ENCODE measurements around the gene TMEM38A. TPM values are rescaled to one million over a fixed set of nuclear protein-coding genes. Genes with fewer than 3 reads are reported as not detected.

Gene TMEM38A
- total RNA-seq, 1 donor from 2014 or later, result 0.36 TPM

DNA sequence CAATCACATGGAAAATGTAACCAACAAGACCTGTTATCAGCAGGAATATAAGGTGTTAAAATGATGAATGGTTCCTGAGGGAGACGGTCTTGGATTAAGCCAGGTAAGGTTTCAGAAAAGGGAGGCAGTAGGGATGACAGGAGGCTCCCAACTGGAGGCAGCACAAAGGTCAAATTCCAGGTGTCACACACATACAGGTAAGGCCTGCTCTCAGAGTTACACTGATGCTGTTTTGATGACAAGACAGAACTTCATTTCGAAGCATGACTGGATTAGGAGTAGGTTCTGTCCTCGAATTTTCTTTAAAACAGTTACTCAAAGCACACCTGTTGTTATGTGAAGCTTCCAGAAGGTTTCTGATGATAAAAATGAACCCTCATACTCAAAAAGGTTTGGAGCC is 40.4 kb upstream of the TMEM38A start:
- Histone ChIP-seq H3K4me1 (no peaks in the 10 kb centered on the region), H3K9ac (peak overlapping the region; percentile 52), H3K4me3 (no peak overlapping the region), H2AFZ (replicated peaks) (no peak overlapping the region), H3K27me3 (no peaks in the 10 kb centered on the region), H3K79me2 (ENCODE audit: low read depth) (peaks cover 100% of the 10 kb centered on the region), H4K20me1 (ENCODE audit: low read depth) (peaks cover 89% of the 10 kb centered on the region), H3F3A (ENCODE audit: low read depth) (no peaks in the 10 kb centered on the region), H3K27ac (no peak overlapping the region), H3K9me3 (ENCODE audit: low read depth) (no peaks in the 10 kb centered on the region), H3K4me2 (no peak overlapping the region), H3K36me3 (no peaks in the 10 kb centered on the region)
- DNase-seq (ENCODE audit: low spot score), result no peak
- Mint-ChIP-seq H3K36me3 (peaks cover 1% of the 10 kb centered on the region), H3K27me3 (ENCODE audit: insufficient read depth, low read depth) (no peaks in the 10 kb centered on the region), H3K4me3 (no peak overlapping the region), H3K9me3 (no peaks in the 10 kb centered on the region), H3K27ac (peak overlapping the region; percentile 29), H3K4me1 (peaks cover 9% of the 10 kb centered on the region)
- no peak for TF ChIP-seq EZH2phosphoT487 (IDR thresholded peaks at IDR 0.05)
- no peak for TF ChIP-seq EZH2 (IDR thresholded peaks at IDR 0.05)
- TF ChIP-seq, protein P1, sequence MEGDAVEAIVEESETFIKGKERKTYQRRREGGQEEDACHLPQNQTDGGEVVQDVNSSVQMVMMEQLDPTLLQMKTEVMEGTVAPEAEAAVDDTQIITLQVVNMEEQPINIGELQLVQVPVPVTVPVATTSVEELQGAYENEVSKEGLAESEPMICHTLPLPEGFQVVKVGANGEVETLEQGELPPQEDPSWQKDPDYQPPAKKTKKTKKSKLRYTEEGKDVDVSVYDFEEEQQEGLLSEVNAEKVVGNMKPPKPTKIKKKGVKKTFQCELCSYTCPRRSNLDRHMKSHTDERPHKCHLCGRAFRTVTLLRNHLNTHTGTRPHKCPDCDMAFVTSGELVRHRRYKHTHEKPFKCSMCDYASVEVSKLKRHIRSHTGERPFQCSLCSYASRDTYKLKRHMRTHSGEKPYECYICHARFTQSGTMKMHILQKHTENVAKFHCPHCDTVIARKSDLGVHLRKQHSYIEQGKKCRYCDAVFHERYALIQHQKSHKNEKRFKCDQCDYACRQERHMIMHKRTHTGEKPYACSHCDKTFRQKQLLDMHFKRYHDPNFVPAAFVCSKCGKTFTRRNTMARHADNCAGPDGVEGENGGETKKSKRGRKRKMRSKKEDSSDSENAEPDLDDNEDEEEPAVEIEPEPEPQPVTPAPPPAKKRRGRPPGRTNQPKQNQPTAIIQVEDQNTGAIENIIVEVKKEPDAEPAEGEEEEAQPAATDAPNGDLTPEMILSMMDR (IDR thresholded peaks at IDR 0.05), result no peak

DNA sequence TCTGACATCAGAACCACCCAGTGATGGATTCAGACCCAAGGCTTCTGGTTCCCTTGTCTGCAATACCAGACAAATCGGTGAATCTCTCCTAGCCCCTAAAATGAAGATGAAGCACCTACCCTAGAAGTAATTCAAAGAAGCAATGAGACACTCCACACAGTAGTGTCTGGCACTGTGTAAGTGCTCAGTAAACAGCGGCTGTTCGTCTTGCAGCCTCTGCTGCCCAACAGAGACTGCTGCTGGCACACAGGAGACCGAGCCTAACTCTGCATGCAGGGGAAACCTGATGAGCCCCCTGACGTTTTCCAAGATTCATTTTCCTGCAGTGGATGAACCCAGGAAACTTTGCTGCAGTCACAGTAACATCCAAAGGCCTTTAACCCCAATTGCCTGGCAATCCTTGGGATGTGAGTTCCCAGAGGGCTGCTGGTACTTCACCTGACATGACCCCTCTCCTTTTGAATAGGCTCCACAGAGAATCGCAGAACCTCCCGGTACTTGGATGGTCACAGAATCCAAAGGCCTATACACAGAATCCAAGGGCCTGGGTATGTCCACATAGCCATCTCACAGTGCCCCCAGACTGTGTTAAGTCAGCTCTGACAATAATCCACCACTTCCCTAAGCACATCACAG is 39.7 kb upstream of the TMEM38A start:
- Histone ChIP-seq H3K4me3 (no peak overlapping the region), H3K9ac (no peak overlapping the region), H2AFZ (replicated peaks) (no peak overlapping the region), H3K27ac (no peak overlapping the region), H3K27me3 (no peaks in the 10 kb centered on the region), H3K4me2 (no peak overlapping the region), H3K4me1 (peaks cover 2% of the 10 kb centered on the region), H3K9me3 (ENCODE audit: low read depth) (no peaks in the 10 kb centered on the region), H3F3A (ENCODE audit: low read depth) (no peaks in the 10 kb centered on the region), H4K20me1 (ENCODE audit: low read depth) (peaks cover 89% of the 10 kb centered on the region), H3K36me3 (no peaks in the 10 kb centered on the region), H3K79me2 (ENCODE audit: low read depth) (peaks cover 100% of the 10 kb centered on the region)
- H3K4me3 Mint-ChIP-seq, result no peak overlapping the region
- H3K36me3 Mint-ChIP-seq, result peaks cover 1% of the 10 kb centered on the region
- H3K9me3 Mint-ChIP-seq, result no peaks in the 10 kb centered on the region
- no peak for DNase-seq (ENCODE audit: low spot score)
- TF ChIP-seq EZH2phosphoT487 (IDR thresholded peaks at IDR 0.05) (no peak), EZH2 (IDR thresholded peaks at IDR 0.05) (no peak)
- TF ChIP-seq, protein P1 (IDR thresholded peaks at IDR 0.05), result no peak
- no peaks in the 10 kb centered on the region for H3K27me3 Mint-ChIP-seq (ENCODE audit: insufficient read depth, low read depth)
- H3K27ac Mint-ChIP-seq, result no peak overlapping the region
- H3K4me1 Mint-ChIP-seq, result peaks cover 14% of the 10 kb centered on the region

DNA sequence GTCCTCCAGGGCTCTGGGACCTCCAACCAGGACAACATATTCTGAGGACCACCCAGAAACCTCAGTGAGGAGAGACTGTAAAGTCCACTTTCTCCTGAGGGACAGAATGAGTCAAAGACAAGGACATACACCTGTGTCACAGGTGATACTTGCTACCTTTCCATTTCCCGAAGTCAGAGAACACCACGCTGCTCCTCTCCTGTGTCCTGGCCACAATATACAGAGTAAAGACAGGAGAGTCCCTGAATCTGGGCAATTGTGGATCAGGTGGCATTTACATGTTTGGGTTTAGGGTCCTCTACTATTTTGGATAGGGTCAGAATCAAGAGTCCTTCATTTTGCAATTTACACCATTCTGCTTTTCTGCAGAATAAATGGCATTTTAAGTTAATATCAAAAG is 37.9 kb upstream of the TMEM38A start:
- no peaks in the 10 kb centered on the region for H3K36me3 ChIP-seq
- DNase-seq (ENCODE audit: low spot score), result no peak
- H2AFZ ChIP-seq (replicated peaks), result no peak overlapping the region
- H4K20me1 ChIP-seq (ENCODE audit: low read depth), result peaks cover 86% of the 10 kb centered on the region
- H3K9ac ChIP-seq, result no peak overlapping the region
- no peaks in the 10 kb centered on the region for H3K27me3 ChIP-seq
- Mint-ChIP-seq H3K4me3 (no peak overlapping the region), H3K36me3 (peaks cover 1% of the 10 kb centered on the region), H3K9me3 (no peaks in the 10 kb centered on the region), H3K27me3 (ENCODE audit: insufficient read depth, low read depth) (peaks cover 5% of the 10 kb centered on the region), H3K4me1 (peaks cover 18% of the 10 kb centered on the region), H3K27ac (no peak overlapping the region)
- H3K27ac ChIP-seq, result no peak overlapping the region
- TF ChIP-seq, protein P1 (IDR thresholded peaks at IDR 0.05), result no peak
- TF ChIP-seq EZH2 (IDR thresholded peaks at IDR 0.05) (no peak), EZH2phosphoT487 (IDR thresholded peaks at IDR 0.05) (no peak)
- no peaks in the 10 kb centered on the region for H3K9me3 ChIP-seq (ENCODE audit: low read depth)
- peaks cover 4% of the 10 kb centered on the region for H3F3A ChIP-seq (ENCODE audit: low read depth)
- peaks cover 97% of the 10 kb centered on the region for H3K79me2 ChIP-seq (ENCODE audit: low read depth)
- no peak overlapping the region for H3K4me2 ChIP-seq
- H3K4me3 ChIP-seq, result no peak overlapping the region
- H3K4me1 ChIP-seq, result peaks cover 6% of the 10 kb centered on the region
